ENCODE measurements around the gene MAMDC4.

DNA sequence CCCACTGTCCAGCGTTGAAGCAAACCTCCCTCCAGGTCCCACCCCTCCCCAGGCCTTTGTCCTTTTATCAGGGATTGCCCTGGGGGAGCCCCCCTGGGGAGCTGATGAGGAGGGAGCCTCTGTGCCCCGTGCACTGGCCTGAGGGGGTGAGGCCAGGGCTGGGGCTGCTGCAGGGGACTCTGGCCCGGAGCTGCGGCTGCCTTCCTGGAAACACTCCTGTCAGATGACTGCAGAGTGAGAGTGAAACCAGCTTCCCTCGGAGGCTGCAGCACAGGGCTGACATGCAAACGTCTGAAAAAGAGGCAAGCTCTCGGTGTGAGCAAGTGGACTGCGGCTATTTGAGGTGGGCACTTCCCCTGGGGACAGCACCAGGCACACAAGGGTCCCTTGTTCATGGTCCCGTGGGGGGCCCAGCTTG is 29.6 kb downstream of the MAMDC4 start:
- TF ChIP-seq POLR2A (IDR thresholded peaks at IDR 0.05; ENCODE audit: low read length) (no peak), GATA1 (IDR thresholded peaks at IDR 0.05; ENCODE audit: low read depth, low read length) (no peak)

All from erythroblast (primary cell).